ENCODE data around the gene PRKG1. TPM values are rescaled to one million over a fixed set of nuclear protein-coding genes. Genes with fewer than 3 reads are reported as not detected.

Gene PRKG1
- total and polyA plus RNA-seq, 4 donors, result 0.46 to 5.1 (median 1.5) TPM

DNA sequence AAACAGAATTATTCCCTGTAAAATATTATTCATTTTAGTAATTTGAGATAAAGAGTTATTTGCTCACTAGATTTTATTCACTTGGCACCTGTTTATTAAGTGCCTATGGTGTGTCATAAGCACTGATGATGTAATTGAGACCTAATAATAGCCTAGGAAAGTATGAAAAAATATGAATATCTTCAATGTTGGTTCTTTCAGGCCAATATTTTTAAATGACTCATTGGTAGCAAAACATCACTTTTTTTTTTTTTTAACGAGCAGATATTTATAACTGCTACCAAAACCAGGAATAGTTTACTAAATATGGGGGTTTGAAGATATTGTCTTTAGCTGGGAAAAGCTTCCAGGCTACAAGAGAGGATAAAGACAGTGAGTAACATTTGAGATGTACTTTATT, 228.0 kb downstream of the PRKG1 start:
- TF ChIP-seq HNF4A (conservative IDR thresholded peaks at IDR 0.05) (no peak), RXRA (IDR thresholded peaks at IDR 0.05) (no peak), GABPA (IDR thresholded peaks at IDR 0.05 in 1 of 2, conservative IDR thresholded peaks at IDR 0.05 in 1 of 2) (no peak), JUND (IDR thresholded peaks at IDR 0.05) (no peak), RAD21 (IDR thresholded peaks at IDR 0.05) (no peak), FOXA2 (IDR thresholded peaks at IDR 0.05) (no peak), TAF1 (conservative IDR thresholded peaks at IDR 0.05) (no peak), NR2F2 (IDR thresholded peaks at IDR 0.05) (no peak), YY1 (IDR thresholded peaks at IDR 0.05) (no peak), EGR1 (IDR thresholded peaks at IDR 0.05; ENCODE audit: low read depth in 2 of 2) (no peak), SP1 (IDR thresholded peaks at IDR 0.05) (no peak), HNF4G (IDR thresholded peaks at IDR 0.05) (no peak), FOXA1 (IDR thresholded peaks at IDR 0.05) (no peak)
- TF ChIP-seq, protein P1, sequence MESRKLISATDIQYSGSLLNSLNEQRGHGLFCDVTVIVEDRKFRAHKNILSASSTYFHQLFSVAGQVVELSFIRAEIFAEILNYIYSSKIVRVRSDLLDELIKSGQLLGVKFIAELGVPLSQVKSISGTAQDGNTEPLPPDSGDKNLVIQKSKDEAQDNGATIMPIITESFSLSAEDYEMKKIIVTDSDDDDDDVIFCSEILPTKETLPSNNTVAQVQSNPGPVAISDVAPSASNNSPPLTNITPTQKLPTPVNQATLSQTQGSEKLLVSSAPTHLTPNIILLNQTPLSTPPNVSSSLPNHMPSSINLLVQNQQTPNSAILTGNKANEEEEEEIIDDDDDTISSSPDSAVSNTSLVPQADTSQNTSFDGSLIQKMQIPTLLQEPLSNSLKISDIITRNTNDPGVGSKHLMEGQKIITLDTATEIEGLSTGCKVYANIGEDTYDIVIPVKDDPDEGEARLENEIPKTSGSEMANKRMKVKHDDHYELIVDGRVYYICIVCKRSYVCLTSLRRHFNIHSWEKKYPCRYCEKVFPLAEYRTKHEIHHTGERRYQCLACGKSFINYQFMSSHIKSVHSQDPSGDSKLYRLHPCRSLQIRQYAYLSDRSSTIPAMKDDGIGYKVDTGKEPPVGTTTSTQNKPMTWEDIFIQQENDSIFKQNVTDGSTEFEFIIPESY (IDR thresholded peaks at IDR 0.05), result no peak
- TF ChIP-seq, protein P2, sequence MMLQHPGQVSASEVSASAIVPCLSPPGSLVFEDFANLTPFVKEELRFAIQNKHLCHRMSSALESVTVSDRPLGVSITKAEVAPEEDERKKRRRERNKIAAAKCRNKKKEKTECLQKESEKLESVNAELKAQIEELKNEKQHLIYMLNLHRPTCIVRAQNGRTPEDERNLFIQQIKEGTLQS (IDR thresholded peaks at IDR 0.05), result no peak
- TF ChIP-seq, protein P3, sequence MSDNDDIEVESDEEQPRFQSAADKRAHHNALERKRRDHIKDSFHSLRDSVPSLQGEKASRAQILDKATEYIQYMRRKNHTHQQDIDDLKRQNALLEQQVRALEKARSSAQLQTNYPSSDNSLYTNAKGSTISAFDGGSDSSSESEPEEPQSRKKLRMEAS (IDR thresholded peaks at IDR 0.05), result no peak
- TF ChIP-seq, protein P4, sequence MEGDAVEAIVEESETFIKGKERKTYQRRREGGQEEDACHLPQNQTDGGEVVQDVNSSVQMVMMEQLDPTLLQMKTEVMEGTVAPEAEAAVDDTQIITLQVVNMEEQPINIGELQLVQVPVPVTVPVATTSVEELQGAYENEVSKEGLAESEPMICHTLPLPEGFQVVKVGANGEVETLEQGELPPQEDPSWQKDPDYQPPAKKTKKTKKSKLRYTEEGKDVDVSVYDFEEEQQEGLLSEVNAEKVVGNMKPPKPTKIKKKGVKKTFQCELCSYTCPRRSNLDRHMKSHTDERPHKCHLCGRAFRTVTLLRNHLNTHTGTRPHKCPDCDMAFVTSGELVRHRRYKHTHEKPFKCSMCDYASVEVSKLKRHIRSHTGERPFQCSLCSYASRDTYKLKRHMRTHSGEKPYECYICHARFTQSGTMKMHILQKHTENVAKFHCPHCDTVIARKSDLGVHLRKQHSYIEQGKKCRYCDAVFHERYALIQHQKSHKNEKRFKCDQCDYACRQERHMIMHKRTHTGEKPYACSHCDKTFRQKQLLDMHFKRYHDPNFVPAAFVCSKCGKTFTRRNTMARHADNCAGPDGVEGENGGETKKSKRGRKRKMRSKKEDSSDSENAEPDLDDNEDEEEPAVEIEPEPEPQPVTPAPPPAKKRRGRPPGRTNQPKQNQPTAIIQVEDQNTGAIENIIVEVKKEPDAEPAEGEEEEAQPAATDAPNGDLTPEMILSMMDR (IDR thresholded peaks at IDR 0.05; ENCODE audit: low read depth, low read length, missing input control), result no peak
- TF ChIP-seq, protein P5, sequence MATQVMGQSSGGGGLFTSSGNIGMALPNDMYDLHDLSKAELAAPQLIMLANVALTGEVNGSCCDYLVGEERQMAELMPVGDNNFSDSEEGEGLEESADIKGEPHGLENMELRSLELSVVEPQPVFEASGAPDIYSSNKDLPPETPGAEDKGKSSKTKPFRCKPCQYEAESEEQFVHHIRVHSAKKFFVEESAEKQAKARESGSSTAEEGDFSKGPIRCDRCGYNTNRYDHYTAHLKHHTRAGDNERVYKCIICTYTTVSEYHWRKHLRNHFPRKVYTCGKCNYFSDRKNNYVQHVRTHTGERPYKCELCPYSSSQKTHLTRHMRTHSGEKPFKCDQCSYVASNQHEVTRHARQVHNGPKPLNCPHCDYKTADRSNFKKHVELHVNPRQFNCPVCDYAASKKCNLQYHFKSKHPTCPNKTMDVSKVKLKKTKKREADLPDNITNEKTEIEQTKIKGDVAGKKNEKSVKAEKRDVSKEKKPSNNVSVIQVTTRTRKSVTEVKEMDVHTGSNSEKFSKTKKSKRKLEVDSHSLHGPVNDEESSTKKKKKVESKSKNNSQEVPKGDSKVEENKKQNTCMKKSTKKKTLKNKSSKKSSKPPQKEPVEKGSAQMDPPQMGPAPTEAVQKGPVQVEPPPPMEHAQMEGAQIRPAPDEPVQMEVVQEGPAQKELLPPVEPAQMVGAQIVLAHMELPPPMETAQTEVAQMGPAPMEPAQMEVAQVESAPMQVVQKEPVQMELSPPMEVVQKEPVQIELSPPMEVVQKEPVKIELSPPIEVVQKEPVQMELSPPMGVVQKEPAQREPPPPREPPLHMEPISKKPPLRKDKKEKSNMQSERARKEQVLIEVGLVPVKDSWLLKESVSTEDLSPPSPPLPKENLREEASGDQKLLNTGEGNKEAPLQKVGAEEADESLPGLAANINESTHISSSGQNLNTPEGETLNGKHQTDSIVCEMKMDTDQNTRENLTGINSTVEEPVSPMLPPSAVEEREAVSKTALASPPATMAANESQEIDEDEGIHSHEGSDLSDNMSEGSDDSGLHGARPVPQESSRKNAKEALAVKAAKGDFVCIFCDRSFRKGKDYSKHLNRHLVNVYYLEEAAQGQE (IDR thresholded peaks at IDR 0.05), result no peak
- WGBS, result 82% methylated on average over 1 of the region's 1 CpG
- H3K36me3 ChIP-seq (ENCODE audit: control insufficient read depth in 4 of 4, insufficient read depth in 3 of 4, low read depth in 1 of 4, low read length in 3 of 4), result peaks cover 0 to 1% (median 0%) of the 10 kb centered on the region in 4 donors
- H3K27ac ChIP-seq (ENCODE audit: low read depth in 1 of 2, low read length in 2 of 2), result no peak overlapping the region
- no peaks in the 10 kb centered on the region for H3K4me1 ChIP-seq (ENCODE audit: control insufficient read depth in 4 of 4, insufficient read depth in 4 of 4, low read length in 3 of 4)
- no peak for DNase-seq (ENCODE audit: low spot score)
- H3K9me3 ChIP-seq (ENCODE audit: control insufficient read depth in 4 of 4, low read length in 3 of 4), result no peaks in the 10 kb centered on the region
- no peak overlapping the region for H3K4me3 ChIP-seq (ENCODE audit: low read depth in 1 of 3, low read length in 3 of 3)
- no peak overlapping the region for H3K9ac ChIP-seq (ENCODE audit: low read depth in 1 of 2, low read length in 2 of 2)
- H3K27me3 ChIP-seq (ENCODE audit: control insufficient read depth in 4 of 4, insufficient read depth in 4 of 4, low read length in 3 of 4), result peaks cover 0 to 3% (median 0%) of the 10 kb centered on the region in 4 donors
